ENCODE results near the gene NAA80.
A peak's percentile ranks its signal among the peaks of the same experiment; 100 is the strongest.
"Not testable (repeated sequence)": the region's sequence is repeated elsewhere in the genome, so short reads cannot be mapped to it uniquely, and the experiment has no call there.

NAA80 gene

DNA sequence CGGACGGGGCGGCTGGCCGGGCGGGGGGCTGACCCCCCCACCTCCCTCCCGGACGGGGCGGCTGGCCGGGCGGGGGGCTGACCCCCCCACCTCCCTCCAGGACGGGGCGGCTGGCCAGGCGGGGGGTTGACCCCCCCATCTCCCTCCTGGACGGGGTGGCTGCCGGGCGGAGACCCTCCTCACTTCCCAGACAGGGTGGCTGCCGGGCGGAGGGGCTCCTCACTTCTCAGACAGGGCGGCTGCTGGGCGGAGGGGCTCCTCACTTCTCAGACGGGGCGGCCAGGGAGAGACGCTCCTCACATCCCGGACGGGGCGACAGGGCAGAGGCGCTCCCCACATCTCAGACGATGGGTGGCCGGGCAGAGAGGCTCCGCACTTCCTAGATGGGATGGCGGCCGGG, 12.8 kb upstream of the NAA80 start:
- not testable (repeated sequence) for FAIRE-seq

DNA sequence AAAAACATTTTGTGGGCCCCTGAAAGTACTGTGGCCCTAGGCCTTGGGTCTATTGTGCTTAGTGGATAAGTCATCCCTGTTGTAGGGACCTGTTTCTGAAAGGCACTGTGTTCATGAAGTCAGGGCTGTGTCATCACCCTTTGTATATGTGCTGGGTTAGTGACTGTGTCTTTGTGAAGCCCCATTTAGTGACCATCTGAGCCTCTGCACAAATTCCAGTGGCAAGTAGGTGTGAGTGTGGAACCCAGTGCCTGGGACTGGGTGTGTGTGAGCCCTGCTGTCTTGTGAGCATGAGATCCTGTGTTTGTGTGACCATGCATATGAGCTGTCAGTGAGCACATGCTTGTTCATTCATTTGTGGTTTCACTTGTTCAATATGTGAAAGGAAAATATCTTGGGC, 5.4 kb upstream of the NAA80 start:
- no peak for FAIRE-seq

DNA sequence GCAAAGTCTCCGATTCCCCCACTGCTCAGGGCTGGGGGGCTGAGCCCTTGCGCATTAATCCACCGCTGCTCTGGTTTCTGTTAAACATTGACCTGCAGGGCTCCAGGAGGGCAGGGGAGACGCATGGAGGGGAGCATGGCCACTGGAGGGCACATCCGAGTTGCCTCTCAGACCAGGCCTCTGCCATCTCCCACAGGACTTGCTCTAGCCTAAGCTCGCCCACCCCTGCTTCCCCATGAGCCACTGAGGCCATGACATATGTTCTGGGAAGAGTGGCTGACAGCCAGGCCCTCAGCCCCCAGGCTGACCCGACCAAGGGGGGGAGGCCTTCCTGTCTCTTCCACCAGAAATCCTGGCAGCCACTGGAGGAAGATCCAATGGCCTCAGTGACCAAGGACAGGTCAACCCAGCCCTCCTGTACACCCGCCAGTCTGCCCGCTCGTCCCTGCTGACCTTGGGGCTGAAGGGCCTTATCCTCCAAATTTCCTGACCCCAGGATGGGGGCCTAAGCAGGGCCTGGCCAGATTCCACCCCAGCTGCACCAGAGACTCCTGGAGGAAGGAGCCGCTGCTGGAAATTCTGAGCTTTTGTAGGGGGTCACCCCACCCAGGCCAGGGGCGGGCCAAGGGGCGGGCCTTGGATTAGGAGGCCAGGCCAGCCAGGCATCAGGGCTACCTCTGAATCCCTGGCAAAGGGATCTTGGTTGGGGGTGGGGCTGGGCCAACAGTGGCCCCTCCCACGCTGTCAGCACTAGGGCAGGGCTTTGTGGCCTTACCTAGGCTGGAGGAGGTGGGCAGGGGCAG, 4.0 kb upstream of the NAA80 start, which contains the start of gene HYAL1:
HYAL1 (minus strand) TSS at position 562 of the 803 bp plus-strand sequence. CDS start 618 bp downstream, outside the sequence.
- FAIRE-seq: no peak

DNA sequence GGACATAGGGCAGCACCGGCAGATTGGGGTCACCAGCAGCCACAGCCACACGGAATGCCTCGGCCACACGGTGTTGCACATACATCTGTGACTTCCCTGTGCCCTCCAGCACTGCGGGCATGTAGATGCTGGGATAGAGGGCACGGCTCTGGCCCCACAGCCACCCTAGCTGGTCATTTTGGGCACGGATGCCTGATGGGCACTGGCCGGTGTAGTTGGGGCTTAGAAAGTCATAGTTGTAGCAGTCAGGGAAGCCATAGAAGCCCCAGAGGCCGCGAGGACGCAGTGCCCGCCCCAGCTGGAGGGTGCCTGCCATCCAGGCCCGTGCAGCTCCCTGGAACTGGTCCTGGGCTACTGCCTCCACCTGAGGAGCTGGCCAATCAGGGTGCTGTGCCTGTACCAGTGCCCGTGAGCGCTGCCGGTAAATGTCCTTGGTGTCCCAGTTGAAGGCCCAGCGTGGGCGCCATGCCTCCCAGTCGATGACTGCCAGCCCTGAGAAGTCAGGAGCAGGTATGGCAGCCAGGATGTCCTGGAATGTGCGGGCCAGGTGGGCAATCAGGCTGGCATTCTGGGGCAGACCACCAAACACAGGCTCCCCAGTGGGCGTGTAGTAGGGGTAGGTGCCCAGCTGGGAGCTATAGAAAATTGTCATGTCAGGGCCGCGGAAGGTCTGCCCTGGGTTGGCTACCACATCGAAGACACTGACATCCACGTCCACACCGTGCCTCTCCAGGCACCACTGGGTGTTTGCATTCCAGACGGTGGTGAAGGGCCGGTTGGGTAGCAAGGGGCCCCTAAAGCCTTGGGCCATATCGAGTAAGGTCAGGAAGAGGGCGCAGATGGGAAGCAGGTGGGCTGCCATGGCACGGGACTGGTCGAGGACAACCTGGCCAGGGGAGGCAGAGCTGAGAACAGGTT, 3.1 kb upstream of the NAA80 start:
- no peak for FAIRE-seq

DNA sequence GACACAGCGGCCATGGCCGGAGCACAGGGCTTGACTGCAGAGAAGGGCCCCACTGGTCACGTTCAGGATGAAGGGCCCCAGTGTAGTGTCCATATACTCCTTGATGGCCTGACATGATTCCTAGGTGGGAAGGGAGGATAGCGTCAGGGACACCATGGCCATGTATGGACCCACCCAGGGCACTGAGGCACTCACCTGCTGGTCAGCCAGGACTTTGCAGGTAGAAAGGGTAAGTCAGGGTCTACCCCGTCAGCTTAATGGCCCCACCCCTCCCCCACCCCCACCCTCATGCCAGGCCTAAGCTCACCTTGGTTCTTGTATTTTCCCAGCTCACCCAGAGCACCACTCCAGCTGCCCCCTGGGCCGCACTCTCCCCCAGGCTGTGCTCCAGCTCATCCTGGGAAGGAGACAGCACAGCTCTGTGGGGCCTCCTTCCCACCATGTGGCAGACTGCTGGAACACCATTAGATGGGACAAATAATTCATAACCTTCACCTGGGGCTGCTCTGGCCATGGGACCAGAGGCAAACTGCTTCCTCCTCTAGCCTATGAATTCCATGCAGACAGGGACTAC, 1.6 kb upstream of the NAA80 start:
- no peak for FAIRE-seq

DNA sequence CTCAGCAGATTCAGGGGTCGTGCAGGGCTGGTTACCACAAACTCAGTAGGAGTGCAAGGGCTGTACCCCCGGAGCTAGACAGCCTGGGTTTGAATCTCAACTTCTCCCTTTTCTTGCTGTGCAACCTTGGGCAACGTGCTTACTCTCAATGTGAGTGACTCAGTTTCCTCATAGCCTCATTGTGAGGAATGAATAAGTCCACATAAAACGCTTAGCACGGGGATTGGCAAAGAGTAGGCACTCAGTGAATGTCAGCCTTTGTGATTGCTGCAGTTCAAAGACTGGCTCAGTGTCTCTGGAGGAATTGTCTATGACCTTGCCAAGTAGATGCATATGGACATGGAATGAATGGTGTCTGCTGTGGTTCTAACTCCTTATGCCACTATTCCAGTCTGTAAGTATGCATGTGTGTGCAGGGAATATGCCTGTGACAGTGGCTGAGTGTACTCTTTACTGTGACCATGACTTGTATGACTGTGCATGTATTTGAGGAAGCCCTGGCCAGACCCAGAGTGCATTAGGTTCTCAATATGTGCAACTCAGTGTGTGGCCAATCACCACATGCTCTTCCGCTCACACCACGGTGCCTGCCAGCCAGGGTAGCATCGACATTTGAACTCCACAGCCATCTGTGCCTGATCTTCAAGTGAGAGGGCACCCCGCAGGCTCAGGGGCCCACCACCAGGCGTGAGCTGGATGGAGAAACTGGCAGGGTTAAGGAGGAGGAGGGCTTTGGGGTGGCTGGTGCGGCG, 900 bp upstream of the NAA80 start:
- FAIRE-seq: no peak

DNA sequence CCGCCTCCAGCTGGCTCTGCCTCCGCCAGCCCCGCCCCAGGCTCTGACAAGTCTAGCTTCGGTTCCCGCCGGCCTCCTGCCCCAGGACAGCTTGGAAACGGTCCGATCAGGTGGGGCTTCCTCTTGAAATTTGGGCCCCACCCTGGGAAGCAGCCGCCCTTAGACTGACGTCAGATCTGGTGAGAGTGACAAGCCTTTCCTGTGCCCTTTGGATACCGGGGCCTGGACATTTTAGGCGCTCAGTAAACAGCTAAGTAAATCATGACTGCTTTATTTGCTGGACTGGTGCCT, 378 bp upstream of the NAA80 start:
- no peak for FAIRE-seq

DNA sequence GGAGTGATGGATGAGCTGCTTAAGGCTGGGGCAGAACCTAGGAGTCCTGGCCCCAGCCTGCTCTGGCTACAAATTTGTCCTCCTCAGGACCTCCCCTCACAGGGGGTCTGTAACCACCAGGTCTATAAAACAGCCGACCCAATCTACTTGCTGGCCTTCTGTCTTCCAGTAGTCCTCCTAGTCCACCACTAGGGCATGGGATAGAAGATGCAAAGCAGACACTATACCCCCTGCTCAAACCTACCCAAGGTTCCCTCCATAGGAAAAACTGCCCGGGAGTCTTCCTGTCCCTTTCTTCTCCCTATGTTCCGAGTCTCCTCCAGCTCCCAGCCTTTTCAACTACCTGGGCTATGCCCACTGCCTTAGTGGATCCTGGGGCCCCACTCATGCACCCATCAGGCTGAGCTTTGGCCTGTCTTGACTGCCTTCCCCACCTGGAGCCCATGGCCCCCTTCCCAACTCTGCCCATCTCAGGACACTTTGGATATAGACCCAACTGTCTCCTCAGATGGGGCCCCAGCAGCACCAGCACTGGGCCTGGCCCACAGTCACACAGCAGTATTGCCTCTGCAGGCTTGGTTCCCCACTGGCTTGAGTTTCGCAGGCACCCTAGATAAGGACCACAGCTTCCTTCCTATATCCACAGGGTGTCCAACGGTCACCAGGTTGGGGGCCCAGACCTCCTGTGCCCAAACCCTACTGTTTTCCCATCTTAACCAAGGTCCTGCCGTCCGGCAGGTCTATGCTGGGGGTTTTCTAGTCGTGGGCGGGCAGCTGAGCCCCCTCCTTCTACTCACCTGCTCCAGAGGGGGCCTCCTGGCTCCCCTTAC, 1.1 kb downstream of the NAA80 start:
- no peak for FAIRE-seq

DNA sequence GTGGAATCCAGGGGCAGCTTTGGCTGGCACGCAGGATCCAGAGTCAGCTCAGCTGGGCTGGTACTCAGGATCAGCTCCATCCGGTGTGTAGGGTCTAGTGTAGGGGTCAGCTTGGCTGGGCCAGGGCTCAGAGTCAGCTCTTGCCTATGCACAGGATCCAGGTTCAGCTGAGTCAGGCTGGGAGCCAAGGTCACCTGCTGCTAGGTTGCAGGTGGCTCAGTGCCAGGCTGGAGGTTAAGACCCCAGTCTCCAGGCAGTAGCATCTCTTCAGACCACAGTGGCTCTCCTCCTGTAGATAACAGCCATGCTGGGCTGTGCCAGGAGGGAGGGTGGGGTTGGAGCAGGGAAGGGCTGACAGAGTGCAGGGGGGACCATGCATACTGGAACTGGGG, 1.8 kb downstream of the NAA80 start:
- FAIRE-seq: no peak

DNA sequence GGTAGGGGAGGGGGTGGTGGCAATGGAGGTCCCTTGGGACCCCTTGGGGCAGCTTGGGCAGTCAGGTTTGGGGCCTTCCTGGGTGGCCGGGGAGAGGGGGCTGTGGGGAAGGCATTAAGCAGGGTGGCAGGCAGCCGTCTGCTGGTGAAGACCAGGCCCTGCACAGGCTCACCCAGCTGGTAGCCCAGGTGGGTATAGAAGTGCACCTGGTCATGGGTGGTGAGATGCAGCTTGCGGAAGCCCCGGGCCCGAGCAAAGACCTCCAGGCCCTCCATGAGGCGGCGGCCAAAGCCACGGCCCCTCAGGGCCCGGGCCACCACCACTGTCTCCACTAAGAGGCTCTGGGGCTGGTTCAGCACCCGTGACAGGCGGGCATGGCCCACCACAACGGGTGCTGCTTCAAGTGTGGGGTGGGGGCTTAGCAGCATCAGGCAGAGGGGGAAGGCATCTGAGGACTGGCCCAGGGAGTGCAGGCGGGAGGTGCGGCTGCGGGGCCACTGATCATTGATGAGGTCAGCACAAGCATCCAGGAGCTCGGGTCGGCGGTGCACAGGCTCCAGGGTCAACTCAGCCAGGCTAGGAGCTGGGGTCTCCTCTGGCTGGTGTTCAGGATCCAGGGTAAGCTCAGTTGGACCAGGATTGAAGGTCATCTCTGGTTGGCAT, 2.4 kb downstream of the NAA80 start:
- FAIRE-seq: no peak

DNA sequence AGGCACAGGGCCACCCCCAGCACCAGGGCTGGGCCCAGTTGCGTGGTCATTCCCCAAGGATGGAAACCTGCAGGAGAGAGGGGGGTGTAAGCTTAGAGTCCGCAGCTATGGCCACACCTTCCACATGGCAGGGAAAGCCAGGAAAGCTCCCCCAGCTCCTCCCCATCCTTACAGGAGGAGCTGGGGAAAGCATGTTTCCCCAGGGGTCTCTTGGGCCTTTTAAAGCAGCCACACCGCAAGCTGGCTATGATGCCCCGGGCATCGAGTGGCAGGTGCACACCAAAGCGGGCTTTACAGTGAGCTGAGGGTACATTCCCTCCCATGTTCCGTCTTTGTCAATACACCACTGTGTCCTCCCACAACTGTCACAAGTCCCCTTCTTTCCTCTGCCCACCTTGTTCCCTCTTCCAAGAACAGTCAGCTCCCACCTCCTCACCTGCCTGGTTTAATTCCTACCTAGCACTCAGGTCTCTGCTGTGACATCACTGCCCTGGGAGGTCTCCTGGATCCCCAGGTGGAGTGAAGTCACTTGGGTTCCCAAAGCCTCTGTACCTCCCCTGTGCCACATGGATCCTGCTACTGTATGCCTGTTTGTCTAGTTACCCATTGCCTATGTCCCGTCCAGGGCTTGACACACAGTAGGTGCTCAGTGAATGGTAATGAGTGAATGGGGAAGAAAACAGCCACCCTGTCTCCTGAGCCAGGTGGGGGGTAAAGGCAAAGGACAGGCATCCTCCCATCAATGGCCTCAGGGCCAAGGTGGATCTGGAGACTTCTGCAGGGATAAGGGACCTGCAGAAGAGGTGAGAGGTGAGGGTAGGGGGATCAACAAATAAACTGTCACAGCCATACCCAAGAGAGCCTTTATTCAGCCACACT, 3.4 kb downstream of the NAA80 start:
- FAIRE-seq: no peak

DNA sequence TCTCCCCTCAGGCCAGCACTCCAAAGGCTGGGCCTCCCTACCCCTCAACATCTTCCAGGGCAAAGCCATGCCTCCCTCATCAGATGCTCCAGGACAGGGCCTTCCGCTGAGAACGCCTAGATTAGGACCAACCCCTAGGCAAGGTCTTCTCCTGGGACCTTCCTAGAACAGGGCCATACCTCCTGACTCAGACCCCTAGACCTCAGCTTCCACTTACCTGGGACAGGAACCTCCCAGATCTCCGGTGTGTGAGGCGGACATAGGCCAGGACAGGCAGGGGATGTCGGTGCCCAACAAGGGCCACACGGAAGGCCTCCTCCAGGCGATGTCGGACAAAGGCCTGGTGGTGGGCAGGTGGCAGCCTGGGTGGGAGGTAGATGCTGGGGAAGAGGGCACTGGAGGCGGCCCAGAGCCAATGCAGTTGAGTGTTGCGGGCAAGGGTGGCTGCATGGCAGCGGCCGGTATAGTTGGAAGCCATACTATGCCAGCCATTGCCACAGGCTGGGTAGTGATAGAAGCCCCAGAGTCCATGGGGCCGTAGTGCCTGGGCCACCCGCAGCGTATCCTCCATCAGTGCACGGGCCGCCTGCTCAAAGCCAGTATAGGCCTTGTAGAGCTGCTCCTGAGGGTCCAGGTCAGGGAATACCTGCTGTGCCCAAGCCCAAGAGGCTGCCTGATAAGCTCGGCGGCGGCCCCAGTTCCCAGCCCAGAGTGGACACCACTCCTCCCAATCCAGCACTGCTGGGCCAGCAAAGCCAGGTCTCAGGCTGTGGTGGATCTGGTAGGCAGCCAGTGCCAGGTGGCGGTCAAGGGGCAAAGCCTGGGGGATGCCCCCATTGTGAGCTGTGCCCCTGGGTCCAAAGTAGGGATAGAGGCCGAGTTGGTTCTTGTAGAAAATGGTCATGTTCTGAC, 4.5 kb downstream of the NAA80 start:
- no peak for FAIRE-seq

DNA sequence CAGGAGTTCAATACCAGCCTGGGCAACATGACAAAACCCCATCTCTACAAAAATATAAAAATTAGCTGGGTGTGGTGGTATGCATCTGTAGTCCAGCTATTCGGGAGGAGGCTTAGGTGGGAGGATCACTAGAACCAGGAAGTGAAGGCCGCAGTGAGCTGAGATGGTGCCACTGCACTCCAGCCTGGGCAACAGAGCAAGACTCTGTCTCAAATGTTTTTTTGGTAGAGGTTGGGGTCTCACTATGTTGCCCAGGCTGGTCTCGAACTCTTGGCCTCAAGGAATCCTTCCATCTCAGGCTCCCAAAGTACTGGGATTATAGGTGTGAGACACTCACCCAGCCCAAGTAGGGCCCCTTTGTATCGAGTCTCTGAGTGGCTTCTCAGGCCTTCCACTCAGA, 5.1 kb downstream of the NAA80 start:
- FAIRE-seq: no peak

DNA sequence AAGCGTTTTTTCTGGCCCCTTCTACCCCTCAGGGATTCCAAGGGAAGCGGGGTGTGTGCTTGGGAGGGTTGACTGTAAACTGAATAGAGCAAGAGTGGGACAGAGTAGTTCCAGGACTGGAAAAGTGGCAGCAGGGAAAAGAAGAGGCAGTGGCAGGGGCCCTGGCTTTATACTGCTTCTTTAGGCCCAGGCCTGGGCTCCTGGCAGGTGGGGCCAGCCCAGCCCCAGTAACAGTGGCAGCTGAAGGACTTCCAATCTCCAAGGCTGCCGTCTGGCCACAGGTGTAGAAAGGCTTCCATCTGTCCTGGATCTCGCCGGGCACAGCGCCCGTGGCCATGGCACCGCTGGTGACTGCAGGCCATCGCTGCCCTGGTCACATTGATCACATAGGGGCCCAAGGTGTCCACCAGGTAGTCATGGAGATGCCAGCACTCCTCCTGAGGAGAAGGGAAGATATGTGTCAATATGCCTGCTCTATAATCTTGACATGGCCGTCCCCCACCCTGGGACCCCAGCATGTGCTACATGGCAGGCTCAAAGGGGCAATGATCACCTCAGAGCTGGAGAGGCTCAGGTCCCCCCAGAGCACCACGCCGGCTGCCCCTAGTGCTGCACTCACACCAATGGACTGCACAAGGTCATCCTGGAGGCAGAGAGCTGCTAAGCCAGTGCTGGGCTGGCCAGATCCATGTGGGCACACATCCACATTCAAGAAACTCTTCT, 6.0 kb downstream of the NAA80 start:
- no peak for FAIRE-seq

DNA sequence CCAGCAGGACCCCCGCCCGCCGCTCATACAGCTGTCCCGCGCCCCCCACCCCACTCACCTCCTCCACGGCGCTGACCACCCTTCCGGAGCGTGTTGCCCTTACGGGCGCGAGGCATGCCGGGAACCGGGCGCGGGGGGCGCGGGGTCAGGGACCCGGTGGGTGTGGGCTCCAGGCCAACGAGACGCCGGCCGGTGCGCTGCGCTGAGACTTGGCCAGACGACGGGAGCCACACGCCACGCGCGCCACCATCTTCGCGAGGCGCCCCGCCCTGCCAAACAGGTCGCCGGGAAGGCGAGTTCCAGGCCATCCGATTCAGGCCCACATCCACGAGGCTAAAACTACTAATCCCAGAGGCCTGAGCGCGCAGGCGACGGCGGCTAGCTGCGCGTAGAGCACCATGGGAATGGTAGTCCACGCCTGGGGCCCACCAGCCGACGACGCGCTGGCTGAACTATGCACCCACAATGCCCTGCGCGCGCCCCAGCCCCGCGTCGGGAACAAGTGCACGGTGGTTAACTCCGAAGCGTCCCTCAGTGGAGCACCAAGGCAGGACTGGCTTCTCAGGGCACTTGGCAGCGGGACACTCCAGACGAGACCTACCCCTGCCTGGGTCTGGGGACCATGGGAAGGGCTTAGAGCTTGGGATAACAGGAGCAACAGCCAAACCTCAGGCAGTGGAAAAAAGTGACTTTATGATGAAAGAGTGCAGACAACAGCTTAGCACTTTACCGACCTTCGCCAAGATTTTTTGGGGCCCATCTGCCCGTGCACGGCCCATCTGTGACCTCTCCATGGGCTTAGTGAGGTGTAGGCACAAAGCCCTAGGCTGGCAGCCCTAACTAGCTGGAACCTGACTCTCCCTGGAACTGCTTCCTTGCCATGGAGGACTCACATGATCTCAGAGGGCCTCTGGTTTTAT, 6.8 kb downstream of the NAA80 start, which contains the start of gene IFRD2:
IFRD2 (minus strand) TSS at position 271 of the 920 bp plus-strand sequence; CDS start at position 116, 155 bp downstream.
- FAIRE-seq: peak; percentile 97

DNA sequence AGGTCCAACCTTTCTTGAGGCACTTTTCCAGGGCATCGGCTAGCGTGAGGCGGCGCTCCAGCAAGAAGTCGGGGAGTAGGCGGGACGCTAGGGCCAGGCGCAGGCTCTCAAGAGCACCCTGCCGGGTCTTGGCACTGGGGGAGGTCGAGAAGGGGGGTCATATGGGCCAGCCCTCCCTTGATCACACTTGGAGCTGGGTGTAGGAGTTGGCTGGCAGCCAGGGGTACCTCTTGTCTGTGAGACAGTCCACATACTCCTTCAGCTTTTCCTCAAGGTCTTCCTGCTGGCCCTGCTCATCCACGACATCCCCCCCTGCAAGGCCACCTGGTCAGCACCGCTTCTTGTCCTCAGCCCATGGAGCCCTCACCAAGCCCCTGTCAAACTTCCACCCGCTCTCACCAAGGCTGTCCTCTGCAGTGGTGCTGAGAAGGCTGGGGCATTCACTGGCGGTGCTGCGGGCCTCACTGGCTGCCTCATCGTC, 9.0 kb downstream of the NAA80 start:
- FAIRE-seq: no peak

DNA sequence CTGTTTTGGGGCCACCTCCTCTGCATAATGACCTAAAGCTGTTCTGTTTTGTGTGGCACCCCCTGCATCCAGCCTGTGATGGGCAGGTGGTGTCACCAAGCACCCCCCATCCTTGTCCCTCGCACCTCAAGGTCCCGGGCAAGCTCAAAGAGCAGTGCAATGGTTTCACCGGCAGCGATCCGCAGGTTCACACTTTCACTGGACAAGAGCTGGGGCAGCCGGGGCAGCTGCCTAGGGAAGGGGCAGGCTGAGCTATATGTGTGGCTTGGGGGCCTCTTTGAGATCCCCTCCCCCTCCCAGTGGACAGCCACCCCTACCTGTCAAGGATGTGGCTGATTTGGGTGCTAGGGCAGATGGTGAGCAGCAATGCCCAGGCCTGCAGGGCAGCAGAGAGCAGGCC, 10.1 kb downstream of the NAA80 start:
- FAIRE-seq: no peak

Data from G401.6 (cell line).